Measurements from ENCODE around the gene PSMC3IP. TPM values are rescaled to one million over a fixed set of nuclear protein-coding genes. Genes with fewer than 3 reads are reported as not detected.

The PSMC3IP gene
- polyA plus RNA-seq, 1 donor (not counting 4 experiments of a cell fraction or from before 2014, with no cell fraction given): 7.7 TPM

DNA sequence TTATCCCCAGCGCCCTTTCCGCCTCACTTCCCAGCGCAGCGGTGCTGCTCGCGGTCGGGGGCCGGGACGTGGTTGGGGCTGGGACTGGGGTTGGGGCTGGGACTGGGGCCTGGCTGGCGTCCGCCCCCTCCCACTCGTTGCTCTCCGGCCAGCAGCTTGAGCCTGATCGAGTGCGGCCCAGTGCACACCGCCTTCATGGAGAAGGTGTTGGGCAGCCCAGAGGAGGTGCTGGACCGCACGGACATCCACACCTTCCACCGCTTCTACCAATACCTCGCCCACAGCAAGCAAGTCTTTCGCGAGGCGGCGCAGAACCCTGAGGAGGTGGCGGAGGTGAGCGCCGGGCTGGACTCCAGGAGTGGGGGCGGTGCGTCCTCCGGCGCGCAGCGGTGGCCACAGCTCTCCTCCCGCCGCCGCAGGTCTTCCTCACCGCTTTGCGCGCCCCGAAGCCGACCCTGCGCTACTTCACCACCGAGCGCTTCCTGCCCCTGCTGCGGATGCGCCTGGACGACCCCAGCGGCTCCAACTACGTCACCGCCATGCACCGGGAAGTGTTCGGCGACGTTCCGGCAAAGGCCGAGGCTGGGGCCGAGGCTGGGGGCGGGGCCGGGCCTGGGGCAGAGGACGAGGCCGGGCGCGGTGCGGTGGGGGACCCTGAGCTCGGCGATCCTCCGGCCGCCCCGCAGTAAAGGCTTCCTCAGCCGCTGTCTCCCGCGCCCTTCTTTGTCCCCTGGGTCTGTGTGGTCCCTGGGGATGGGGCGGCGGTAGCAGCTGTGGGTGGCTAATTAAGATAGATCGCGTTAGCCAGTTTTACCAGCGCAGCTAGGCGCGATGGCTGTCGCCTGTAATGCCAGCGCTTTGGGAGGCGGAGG lies 23.0 kb downstream of the PSMC3IP start:
- peak overlapping the region; percentile 54 for H3K27ac ChIP-seq (ENCODE audit: control insufficient read depth, insufficient read depth, low read length)
- no peaks in the 10 kb centered on the region for H4K20me1 ChIP-seq (ENCODE audit: control insufficient read depth, extremely low read depth, insufficient read depth, low read length)
- no peaks in the 10 kb centered on the region for H3K9me3 ChIP-seq (ENCODE audit: control insufficient read depth, low read depth, low read length)
- no peaks in the 10 kb centered on the region for H3K9me1 ChIP-seq (ENCODE audit: control insufficient read depth, extremely low read depth, insufficient read depth, low read length)
- no peak for DNase-seq (ENCODE audit: low read depth, low spot score)
- H3K9ac ChIP-seq (ENCODE audit: control insufficient read depth, extremely low read depth, insufficient read depth, low read length): peak overlapping the region; percentile 78
- TF ChIP-seq, protein P1, sequence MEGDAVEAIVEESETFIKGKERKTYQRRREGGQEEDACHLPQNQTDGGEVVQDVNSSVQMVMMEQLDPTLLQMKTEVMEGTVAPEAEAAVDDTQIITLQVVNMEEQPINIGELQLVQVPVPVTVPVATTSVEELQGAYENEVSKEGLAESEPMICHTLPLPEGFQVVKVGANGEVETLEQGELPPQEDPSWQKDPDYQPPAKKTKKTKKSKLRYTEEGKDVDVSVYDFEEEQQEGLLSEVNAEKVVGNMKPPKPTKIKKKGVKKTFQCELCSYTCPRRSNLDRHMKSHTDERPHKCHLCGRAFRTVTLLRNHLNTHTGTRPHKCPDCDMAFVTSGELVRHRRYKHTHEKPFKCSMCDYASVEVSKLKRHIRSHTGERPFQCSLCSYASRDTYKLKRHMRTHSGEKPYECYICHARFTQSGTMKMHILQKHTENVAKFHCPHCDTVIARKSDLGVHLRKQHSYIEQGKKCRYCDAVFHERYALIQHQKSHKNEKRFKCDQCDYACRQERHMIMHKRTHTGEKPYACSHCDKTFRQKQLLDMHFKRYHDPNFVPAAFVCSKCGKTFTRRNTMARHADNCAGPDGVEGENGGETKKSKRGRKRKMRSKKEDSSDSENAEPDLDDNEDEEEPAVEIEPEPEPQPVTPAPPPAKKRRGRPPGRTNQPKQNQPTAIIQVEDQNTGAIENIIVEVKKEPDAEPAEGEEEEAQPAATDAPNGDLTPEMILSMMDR (optimal IDR thresholded peaks at IDR 0.05 in 1 of 3, IDR thresholded peaks at IDR 0.05 in 1 of 3, conservative IDR thresholded peaks at IDR 0.05 in 1 of 3; ENCODE audit: extremely low read depth in 1 of 3, insufficient read depth in 2 of 3, low read length in 3 of 3): peak in 1 of 3 experiments; percentile 3
- no peak for TF ChIP-seq EZH2 (IDR thresholded peaks at IDR 0.05; ENCODE audit: low read length)
- peaks cover 18% of the 10 kb centered on the region for H3K4me1 ChIP-seq (ENCODE audit: control insufficient read depth, extremely low read depth, insufficient read depth, low read length)
- H2AFZ ChIP-seq (ENCODE audit: control insufficient read depth, low read length): peak overlapping the region; percentile 82
- H3K36me3 ChIP-seq (ENCODE audit: control insufficient read depth in 2 of 2, extremely low read depth in 1 of 2, insufficient read depth in 2 of 2, low read length in 2 of 2): no peaks in the 10 kb centered on the region
- dilution Hi-C loops (cut with MboI; ENCODE audit: extremely low pct_ligation_motif_present, low sequenced_read_pairs): no loop called here
- H3K4me2 ChIP-seq (ENCODE audit: control insufficient read depth, extremely low read depth, insufficient read depth, low read depth, low read length): peak overlapping the region; percentile 86
- peaks cover 13% of the 10 kb centered on the region for H3K79me2 ChIP-seq (ENCODE audit: control insufficient read depth, insufficient read depth, low read length)
- H3K27me3 ChIP-seq (ENCODE audit: control insufficient read depth, extremely low read depth, insufficient read depth, low read length): no peaks in the 10 kb centered on the region
- H3K4me3 ChIP-seq (ENCODE audit: control insufficient read depth in 2 of 3, extremely low read depth in 1 of 3, insufficient read depth in 2 of 3, low read depth in 1 of 3, low read length in 3 of 3): peak overlapping the region; percentile 71 to 82 (median 80)
- FAIRE-seq: no peak

DNA sequence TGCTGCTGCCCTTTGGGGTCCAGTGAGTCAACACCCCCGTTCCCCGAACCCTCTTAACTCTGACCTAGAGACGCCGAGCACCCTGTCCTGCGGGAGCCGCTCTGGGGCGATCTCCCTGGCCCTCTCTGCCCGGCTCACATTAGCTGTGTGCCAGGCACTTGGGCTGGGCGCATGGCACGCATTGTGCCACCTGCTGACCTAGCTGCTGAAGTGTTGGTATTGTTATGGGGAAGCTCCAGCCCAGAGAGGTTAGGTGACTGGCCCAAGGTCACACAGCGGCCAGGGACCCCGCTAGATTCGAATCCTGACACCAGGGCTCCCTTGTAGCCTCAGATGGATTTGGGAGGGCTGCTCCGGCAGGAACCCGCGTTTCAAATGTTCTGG lies 23.7 kb downstream of the PSMC3IP start:
- no peaks in the 10 kb centered on the region for H4K20me1 ChIP-seq (ENCODE audit: control insufficient read depth, extremely low read depth, insufficient read depth, low read length)
- H3K27me3 ChIP-seq (ENCODE audit: control insufficient read depth, extremely low read depth, insufficient read depth, low read length): no peaks in the 10 kb centered on the region
- no peaks in the 10 kb centered on the region for H3K36me3 ChIP-seq (ENCODE audit: control insufficient read depth in 2 of 2, extremely low read depth in 1 of 2, insufficient read depth in 2 of 2, low read length in 2 of 2)
- H3K9ac ChIP-seq (ENCODE audit: control insufficient read depth, extremely low read depth, insufficient read depth, low read length): peak overlapping the region; percentile 78
- peaks cover 13% of the 10 kb centered on the region for H3K79me2 ChIP-seq (ENCODE audit: control insufficient read depth, insufficient read depth, low read length)
- DNase-seq (ENCODE audit: low read depth, low spot score) (no peak), FAIRE-seq (no peak)
- peak overlapping the region; percentile 63 for H2AFZ ChIP-seq (ENCODE audit: control insufficient read depth, low read length)
- dilution Hi-C loops (cut with MboI; ENCODE audit: extremely low pct_ligation_motif_present, low sequenced_read_pairs): no loop called here
- peak overlapping the region; percentile 86 for H3K4me2 ChIP-seq (ENCODE audit: control insufficient read depth, extremely low read depth, insufficient read depth, low read depth, low read length)
- H3K9me1 ChIP-seq (ENCODE audit: control insufficient read depth, extremely low read depth, insufficient read depth, low read length): no peaks in the 10 kb centered on the region
- TF ChIP-seq, protein P1 (optimal IDR thresholded peaks at IDR 0.05 in 1 of 3, IDR thresholded peaks at IDR 0.05 in 1 of 3, conservative IDR thresholded peaks at IDR 0.05 in 1 of 3; ENCODE audit: extremely low read depth in 1 of 3, insufficient read depth in 2 of 3, low read length in 3 of 3): peak in 2 of 3 experiments; percentile 33 to 67
- no peak for TF ChIP-seq EZH2 (IDR thresholded peaks at IDR 0.05; ENCODE audit: low read length)
- peak overlapping the region; percentile 54 for H3K27ac ChIP-seq (ENCODE audit: control insufficient read depth, insufficient read depth, low read length)
- peaks cover 20% of the 10 kb centered on the region for H3K4me1 ChIP-seq (ENCODE audit: control insufficient read depth, extremely low read depth, insufficient read depth, low read length)
- H3K4me3 ChIP-seq (ENCODE audit: control insufficient read depth in 2 of 3, extremely low read depth in 1 of 3, insufficient read depth in 2 of 3, low read depth in 1 of 3, low read length in 3 of 3): peak overlapping the region; percentile 71 to 82 (median 80)
- no peaks in the 10 kb centered on the region for H3K9me3 ChIP-seq (ENCODE audit: control insufficient read depth, low read depth, low read length)
